ENCODE data around the gene HOXA9. TPM values are rescaled to one million over a fixed set of nuclear protein-coding genes. Genes with fewer than 3 reads are reported as not detected.

Gene HOXA9
- total and polyA plus RNA-seq, 2 of the 8 experiments (the other 6 are each of a cell fraction or from before 2014, with no cell fraction given): not detected

DNA sequence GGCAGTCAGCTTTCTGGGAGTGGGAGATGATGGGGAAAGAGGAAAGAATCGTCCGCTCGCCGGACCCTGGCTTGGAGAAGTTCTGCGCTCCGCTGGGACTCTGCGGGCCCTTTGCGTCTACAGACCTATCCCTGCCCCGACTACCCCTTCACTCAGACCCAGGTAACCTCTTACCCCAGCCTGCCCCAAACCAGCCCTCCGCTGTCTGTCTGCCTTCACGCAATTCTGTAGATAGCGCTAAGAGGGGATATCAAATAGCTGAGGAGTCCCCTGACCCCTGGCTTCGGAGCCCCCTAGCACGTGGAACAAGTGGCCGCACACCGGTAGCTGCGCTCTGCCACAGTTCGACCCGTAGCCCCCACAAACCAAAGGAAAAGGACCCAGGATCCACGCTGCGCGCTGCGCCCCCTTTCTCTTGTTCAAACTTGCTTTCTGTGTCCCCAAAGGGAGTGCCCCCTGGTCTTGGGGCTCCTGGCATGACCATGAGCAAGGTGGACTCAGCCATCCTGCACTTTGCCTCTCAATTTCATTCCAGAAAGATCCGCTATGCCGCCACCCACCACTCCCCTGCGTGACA, 41.8 kb downstream of the HOXA9 start:
- DNase-seq (ENCODE audit: low read depth in 1 of 2, low spot score in 2 of 2) (peak in 1 of 2 experiments; percentile 63), FAIRE-seq (no peak)
- Histone ChIP-seq H3K4ac (replicated peaks; ENCODE audit: insufficient read length, low read depth, low read length) (no peak overlapping the region), H3K9ac (replicated peaks in 1 of 4; ENCODE audit: extremely low read depth in 1 of 4, low read depth in 3 of 4, low read length in 3 of 4) (no peak overlapping the region), H3K56ac (replicated peaks; ENCODE audit: insufficient read length, low read depth, low read length) (no peak overlapping the region), H2BK15ac (ENCODE audit: low read length) (no peak overlapping the region; the same call in 1 of the 2 replicates), H3K14ac (ENCODE audit: insufficient read length) (no peak overlapping the region), H2BK12ac (ENCODE audit: low read depth, low read length) (0 out of 2 replicates have a peak overlapping the region, but pooled peaks have one; percentile 21), H2BK5ac (ENCODE audit: low read depth, low read length) (no peak overlapping the region), H2BK20ac (ENCODE audit: low read length) (0 out of 2 replicates have a peak overlapping the region, but pooled peaks have one; percentile 55), H3K36me3 (ENCODE audit: control insufficient read depth in 2 of 4, insufficient read depth in 4 of 4, low read length in 3 of 4) (no peaks in the 10 kb centered on the region), H3K4me1 (replicated peaks in 1 of 4; ENCODE audit: control insufficient read depth in 3 of 4, insufficient read depth in 4 of 4, low read length in 3 of 4) (0 out of 7 replicates have a peak, but pooled peaks cover 0 to 2% (median 0%) of the 10 kb centered on the region in 4 experiments), H4K91ac (replicated peaks; ENCODE audit: insufficient read length, low read length) (no peak overlapping the region), H3K23ac (ENCODE audit: insufficient read length) (no peak overlapping the region), H3K79me2 (ENCODE audit: control insufficient read depth in 1 of 2, insufficient read depth in 2 of 2, low read length in 2 of 2) (no peaks in the 10 kb centered on the region), H3K9me3 (ENCODE audit: insufficient read depth in 2 of 2, low read depth in 1 of 2, low read length in 1 of 2) (no peaks in the 10 kb centered on the region), H4K8ac (ENCODE audit: extremely low read depth, insufficient read depth, low read length) (no peak overlapping the region), H2BK120ac (replicated peaks; ENCODE audit: low read depth, low read length) (no peak overlapping the region), H3K18ac (ENCODE audit: extremely low read depth, low read length) (no peak overlapping the region), H3K79me1 (ENCODE audit: low read depth, low read length) (no peaks in the 10 kb centered on the region), H4K20me1 (replicated peaks in 1 of 2; ENCODE audit: control insufficient read depth in 1 of 2, insufficient read depth in 2 of 2, low read length in 2 of 2) (peaks cover 22 to 26% of the 10 kb centered on the region in 2 experiments), H3K23me2 (ENCODE audit: low read depth, low read length) (no peaks in the 10 kb centered on the region; the same call in 1 of the 2 replicates), H3K4me2 (ENCODE audit: insufficient read depth in 1 of 2, low read depth in 2 of 2, low read length in 2 of 2) (no peak overlapping the region; a peak in 1 of 4 replicates), H3K4me3 (ENCODE audit: extremely low read depth in 1 of 4, insufficient read depth in 2 of 4, low read depth in 3 of 4, low read length in 4 of 4) (no peak overlapping the region), H2AK5ac (ENCODE audit: low read depth, low read length) (0 out of 2 replicates have a peak overlapping the region, but pooled peaks have one; percentile 25), H3K27me3 (replicated peaks in 1 of 4; ENCODE audit: control insufficient read depth in 3 of 4, extremely low read depth in 1 of 4, insufficient read depth in 3 of 4, low read length in 3 of 4) (peaks cover 100% of the 10 kb centered on the region in 4 experiments), H3K27ac (ENCODE audit: low read depth, low read length) (no peak overlapping the region), H2AFZ (ENCODE audit: low read length) (no peak overlapping the region), H4K5ac (ENCODE audit: insufficient read length, low read depth, low read length) (no peak overlapping the region)
- 13% methylated on average over 22 of the region's 26 CpGs; no CpG with 5 or more reads in 1 of the 2 experiments for WGBS, 2 experiments (ENCODE audit: extremely low coverage in 1 of 2, insufficient coverage in 1 of 2, insufficient read length in 1 of 2, insufficient replicate concordance in 2 of 2, low coverage in 1 of 2, low lambda C conversion rate in 2 of 2, missing lambda C conversion rate in 1 of 2)
- ChIA-PET POLR2A (ENCODE audit: partially characterized antibody) (no interaction called here), CTCF (ENCODE audit: partially characterized antibody) (interaction anchor here (0.9 to 1.4 kb wide), 2 partner anchors 21 to 29 kb away, joined by 3 to 4 read pairs; no protein-coding TSS in a partner anchor)
- peak; percentile 92 for TF ChIP-seq EZH2 (IDR thresholded peaks at IDR 0.05; ENCODE audit: low read depth, low read length, severe bottlenecking)
- peak; percentile 84 for TF ChIP-seq SUZ12 (IDR thresholded peaks at IDR 0.05; ENCODE audit: low read length)
- no peak for TF ChIP-seq JUND (IDR thresholded peaks at IDR 0.05; ENCODE audit: low read length)

All from H1 (cell line).